Stimulated activated CD4-positive, alpha-beta T cell treated with anti-CD3 and anti-CD28 coated beads, Interleukin-4, amount 100 ng/mL, for 24 hours (primary cell): ENCODE measurements around the gene PDZK1IP1.
"Not testable (repeated sequence)": the region's sequence is repeated elsewhere in the genome, so short reads cannot be mapped to it uniquely, and the experiment has no call there.

Experiments
- DNase-seq: peaks from one replicate; pipeline ENCODE4 v3.0.0-alpha.2; 2020

Gene PDZK1IP1

DNA sequence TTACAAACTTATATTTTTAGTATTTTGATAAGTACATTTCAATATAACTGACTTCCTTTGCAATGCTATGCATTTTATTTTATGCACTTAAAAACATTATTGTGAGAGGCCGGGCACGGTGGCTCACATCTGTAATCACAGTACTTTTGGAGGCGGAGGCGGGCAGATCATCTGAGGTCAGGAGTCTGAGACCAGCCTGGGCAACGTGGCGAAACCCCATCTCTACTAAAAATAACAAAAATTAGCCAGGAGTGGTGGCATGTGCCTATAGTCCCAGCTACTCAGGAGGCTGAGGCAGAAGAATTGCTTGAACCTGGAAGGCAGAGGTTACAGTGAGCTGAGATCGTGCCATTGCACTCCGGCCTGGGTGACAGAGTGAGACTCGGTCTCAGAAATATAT, 6.1 kb upstream of the PDZK1IP1 start:
- not testable (repeated sequence) for DNase-seq

DNA sequence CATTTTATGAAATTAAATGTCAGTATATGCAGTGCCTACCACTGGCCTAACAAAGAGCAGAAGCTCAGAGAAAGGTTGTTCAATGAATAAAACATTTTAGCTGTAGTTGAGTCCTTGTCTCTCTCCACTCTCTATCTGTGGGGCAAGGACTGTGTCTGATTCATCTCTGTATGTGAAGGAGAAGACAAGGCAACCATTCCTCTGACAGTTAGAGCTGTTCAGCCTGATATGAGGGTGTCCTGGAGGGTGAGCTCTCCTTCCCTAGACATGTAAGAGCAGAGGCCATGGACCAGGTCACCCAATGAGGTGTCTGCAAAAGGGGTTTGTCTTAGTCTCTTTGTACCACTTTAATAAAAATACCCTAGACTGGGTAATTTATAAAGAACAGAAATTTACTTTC, 4.5 kb upstream of the PDZK1IP1 start:
- no peak for DNase-seq

DNA sequence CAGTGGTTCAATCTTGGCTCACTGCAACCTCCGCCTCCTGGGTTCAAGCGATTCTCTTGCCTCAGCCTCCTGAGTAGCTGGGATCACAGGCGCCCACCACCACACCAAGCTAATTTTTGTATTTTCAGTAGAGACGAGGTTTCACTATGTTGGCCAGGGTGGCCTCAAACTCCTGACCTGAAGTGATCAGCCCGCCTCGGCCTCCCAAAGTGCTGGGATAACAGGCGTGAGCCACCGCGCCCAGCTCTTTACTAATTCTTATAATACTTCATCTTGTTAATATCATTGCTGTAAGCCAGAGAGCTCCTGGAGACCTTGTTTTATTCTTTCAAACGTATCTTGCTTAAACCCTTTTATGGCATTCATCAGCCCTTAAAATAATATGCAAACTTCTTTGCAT, 3.7 kb upstream of the PDZK1IP1 start:
- DNase-seq, result not testable (repeated sequence)

DNA sequence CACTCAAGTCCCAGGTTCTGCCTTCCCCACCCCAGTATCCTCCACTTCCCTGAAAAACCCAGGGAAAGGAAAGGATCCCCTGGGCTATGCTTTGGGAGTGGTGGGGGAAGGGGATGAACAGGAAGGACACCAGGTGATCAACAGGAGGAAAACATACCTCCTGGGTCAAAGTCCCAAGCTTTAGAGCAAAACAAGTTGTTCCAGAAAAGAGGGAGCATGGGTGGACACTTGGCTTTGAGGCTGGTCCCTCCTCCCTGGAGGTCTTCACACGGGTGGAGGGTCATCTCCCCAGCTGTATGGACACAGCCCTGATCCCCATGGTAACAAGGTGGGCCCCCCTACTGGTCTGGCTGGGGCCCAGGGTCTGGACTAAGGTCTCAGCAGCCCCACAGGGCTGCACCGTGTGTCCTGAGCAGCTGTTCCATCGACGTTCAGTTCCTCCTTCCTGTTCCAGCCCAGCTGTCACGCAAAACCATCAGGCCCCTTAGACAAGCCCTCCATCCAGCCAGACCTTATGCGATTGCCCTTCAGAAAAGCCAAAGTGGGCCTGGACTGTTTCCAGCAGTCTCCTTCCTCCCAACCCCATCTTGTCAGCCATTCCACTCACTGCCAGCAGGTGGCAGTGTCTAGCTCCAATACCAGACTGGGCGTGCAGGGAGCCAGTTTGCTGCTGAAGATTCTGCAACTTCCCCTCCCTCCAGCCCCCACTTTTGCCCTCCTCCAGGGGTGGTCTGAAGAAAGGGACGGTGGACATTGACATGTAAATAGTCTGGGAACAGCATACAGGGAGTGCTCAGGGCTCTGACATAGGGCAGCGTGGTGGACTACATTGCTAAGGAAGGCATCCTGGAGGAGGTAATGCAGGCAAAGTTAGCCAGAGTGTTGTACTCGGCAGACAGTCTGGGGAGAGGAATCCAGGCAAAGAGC, 2.9 kb upstream of the PDZK1IP1 start:
- peak; percentile 73 for DNase-seq

DNA sequence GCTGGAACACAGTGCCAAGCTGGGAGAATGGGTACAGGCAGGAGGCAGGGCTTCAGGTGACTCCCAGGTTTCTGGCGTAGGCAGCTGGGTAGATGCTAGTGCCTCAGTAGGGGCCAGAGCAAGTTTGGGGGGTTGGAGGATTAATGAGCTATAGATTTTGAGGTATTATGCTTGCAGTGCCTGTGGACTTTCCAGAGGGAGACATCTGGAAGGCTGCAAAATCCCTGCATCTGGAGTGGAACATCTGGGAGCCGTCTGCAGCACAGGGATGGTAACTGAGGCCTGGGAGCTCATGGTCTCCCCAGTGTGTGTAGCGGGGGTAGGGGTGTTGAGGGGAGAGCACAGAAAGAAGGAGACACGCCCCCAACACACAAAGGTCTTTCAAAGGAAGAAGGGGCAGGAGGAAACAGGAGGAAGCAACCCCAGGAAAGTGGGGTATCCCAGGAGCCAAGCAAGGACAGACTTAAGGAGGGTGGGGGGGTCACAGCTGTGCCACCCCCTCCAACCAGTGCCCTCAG, 2.2 kb upstream of the PDZK1IP1 start:
- no peak for DNase-seq

DNA sequence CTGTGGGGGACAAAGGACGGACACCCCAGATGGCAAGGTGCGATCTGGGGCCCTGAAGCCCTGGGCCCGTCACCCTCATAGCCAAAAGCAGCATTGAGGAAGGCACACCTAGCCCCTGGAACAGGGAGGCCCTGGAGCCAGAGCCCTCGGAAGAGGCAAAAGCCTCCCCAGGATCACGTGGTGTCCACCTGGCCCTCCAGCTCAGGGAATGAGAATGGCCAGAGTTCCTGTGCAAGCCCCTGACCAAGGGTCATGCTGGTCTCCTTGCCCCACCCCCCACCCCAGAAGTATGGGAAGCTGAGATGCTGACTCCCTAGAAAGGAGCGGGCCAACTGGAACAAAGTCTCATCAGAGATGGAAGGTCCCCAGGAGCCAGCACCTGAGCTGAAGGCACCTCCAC, 1.0 kb upstream of the PDZK1IP1 start:
- no peak for DNase-seq

DNA sequence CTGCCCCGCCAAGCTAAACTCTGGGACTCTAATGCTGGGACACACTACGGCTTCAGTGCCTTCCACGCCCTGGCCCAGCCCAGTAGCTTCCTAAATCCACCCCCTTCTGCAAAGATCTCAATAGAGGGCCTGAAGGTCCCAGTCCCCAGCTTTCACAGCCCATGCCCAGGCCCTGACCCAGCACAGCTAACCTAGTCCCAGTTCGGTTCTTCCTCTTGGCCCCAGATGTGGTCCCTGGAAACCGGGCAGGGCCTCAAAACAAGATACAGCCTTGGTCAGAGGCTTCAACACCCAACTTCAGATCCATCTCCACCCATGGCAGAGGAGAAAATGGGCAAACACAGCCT, 646 bp upstream of the PDZK1IP1 start:
- DNase-seq, result no peak

DNA sequence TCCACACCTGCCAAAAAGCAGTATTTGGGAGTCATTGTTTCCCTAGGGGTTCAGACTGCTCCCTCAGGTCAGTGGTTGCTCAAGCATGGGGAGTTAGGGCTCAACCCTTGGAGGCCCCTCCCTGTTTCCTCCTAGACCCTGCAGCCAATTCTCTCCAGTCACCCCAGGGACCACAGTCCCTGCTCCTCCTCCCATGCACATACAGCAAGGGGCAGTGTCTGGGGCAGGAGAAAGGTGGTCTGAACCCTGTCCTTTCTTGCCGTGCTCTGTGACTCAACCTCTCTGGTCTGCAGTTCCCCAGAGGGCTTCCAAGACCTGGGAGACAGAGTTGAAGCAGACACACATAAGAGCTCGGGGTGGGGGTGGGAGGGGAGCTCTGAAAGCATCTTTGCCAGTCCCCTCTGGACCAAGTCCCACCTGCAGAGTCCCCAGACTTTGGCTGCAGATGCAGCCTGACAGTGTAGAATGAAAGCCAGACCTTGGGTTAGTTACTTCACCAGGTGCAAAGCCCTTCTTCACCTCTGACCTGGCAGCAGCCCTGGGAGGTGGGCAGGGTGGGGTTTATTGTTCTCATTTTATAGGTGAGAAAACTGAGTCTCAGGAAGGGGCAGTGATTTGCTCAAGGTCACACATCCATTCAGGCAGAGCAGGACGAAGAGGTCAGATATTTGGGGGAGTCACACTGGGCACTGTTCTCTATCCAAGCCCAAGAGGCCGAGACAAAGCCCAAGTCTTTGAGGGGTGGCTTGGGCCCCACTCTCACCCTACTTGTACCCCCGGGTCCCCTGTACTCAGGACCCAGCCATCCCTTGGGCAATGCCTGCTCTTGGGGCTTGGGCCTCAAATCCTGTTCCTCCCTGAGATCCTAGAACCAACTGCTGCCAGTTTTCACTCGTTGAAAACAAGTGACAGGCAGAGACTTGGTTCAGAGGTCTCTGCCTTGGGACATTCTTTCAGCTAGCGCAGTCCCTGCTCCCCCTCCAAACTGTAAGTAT, 748 bp downstream of the PDZK1IP1 start:
- DNase-seq, result no peak

DNA sequence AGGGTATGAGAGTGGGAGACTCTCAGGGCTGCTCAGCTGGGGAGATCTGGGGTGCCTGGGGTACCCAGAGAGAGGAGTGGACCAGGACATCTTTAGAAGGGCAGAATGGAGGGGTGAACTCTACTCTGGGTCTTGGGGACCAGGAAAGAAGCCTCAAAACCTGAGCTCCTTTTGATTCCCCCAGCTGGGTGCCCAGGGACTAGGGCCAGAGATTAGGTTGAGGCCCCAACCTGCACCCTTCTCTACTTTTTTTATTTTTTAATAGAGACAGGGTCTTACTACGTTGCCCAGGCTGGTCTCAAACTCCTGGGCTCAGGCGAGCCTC, 1.9 kb downstream of the PDZK1IP1 start:
- no peak for DNase-seq

DNA sequence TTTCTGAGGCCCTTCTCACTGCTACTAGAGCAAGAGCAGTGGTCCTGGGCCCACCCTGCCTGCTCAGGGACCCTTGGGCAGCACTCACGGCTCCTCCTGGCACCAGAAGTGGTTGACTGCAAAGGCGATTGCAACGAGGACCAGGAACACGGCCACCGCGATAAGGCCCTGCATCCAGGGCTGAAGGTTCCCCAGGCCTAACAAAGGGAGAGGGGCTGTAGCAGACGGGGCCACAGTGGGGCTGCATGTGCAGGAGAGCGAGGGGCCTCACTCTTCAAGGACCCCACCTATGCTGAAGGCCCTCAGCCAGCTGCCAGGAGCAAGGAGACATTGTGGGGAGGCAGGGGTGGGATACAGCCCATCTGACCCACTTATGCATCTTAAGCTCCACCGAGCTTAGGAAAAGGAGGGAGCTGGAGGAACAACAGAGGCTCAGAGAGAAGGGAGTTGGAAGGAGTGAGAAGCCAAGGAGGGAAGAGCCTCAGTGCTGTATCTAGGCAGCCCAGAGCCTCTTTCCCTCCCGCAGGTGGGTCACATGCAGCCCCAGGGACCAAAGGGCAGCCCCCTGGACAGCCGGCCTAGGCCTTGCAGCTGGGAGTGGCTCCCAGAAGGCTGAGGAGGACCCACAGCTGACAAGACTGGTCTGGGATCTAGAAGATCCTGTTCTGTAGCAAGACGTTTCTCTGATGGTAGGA, 2.5 kb downstream of the PDZK1IP1 start:
- DNase-seq, result no peak

DNA sequence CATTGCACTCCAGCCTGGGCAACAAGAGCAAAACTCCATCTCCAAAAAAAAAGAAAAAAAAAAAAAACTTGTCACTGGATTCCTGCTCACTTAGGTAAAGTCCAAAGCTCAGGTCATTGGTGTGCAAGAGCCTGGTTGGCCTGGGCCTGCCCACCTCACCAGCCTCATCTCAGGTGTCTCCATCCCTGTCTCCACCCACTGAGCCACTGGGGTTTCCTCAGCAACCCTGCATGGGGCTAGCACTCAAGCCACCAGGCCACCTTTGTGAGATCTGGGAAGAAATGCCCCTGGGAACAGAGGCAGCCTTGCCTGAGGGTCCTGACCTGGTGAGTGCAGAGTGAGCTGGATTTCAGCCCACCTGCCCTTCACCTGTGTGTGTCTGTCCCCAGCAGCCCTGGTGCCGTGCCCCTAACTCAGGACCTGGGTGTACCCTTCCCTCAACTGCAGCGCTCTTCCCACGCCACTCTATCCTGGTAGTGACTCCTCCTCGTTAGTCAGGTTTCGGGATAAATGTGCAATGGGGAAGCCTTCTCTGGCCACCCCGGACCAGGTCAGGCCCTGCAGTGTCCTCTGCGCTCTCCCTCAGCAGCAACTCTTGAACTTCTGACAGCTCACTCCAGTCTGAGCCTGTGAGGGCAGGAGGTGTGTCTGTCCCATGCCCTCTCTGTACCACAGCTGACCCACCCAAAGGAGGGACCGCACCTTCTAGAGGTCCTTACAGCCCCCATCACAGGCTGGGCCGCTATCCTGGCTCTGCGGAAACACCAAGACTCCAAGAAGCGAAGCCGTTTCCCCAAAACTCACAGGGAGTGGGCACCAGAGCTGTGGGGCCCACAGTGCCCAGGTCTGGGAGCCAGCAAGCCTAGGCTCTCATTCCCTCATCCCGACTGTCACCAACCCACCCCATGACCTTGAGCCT, 3.3 kb downstream of the PDZK1IP1 start:
- DNase-seq, result no peak

DNA sequence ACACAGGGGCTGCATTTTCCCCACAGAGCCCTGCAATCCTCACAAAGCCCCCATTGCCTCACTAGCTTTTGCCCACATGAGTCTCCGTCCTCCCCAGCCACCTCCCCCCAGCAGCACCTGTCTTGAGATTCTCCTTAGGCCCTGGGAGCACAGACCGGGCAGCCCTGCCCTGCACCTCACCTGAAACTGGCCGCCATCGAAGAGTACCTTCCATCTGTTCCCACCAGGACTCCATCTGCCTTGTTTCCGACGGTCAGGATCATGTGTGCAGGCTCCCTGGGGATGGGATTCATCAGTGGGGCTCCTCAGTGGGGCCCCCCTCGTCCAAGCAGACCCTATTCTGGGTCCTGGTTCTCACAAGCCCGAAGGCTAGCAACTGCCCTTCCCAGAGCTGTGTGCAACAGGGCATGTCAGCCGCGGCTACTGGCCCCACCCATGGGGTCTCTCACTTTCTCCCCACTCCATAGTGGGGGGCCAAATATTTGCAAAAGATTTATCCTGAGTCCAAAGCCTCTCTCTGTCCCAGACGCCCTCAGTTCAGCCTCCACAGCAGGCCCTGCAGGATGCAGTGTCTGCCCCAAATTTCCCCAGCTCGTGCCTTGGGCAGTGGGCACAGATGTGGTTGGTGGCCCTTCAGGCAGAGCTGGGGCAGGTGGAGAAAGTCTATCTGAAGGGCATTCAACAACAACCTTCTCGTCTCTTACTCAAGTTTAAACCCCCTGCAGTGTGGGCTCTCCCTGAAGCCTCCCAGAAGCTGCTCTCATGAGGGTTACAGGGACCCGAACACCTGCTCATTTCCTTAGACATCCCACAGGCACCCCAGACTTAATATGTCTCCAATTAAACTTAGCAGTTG, 4.8 kb downstream of the PDZK1IP1 start:
- DNase-seq, result no peak

DNA sequence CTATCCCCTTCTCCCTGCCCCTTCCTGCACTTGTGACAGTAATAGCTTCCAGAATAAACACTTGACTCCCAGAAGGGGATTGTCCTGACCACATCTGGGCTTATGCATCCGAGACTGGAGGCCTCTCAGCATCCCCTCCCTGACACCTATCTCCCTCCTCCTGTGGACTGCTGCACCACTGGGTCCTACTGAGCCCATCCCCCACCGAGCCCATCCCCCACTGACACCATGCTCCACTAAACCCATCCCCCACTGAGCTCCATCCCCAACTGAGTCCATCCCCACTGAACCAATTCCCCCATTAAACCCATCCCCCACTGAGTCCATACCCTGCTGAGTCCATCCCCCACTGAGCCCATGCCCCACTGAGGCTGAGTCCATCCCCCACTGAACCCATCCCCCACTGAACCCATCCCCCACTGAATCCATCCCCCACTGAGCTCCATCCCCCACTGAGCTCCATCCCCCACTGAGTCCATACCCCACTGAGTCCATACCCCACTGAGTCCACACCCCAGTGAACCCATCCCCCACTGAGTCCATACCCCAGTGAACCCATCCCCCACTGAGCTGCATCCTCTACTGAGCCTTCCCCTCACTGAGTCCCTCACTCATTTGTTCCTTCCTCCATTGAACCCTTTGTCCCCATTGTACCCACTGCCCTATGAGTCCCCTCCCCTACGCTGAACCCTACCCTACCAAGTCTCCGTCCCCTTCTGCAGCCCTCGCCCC, 5.6 kb downstream of the PDZK1IP1 start:
- DNase-seq, result no peak

DNA sequence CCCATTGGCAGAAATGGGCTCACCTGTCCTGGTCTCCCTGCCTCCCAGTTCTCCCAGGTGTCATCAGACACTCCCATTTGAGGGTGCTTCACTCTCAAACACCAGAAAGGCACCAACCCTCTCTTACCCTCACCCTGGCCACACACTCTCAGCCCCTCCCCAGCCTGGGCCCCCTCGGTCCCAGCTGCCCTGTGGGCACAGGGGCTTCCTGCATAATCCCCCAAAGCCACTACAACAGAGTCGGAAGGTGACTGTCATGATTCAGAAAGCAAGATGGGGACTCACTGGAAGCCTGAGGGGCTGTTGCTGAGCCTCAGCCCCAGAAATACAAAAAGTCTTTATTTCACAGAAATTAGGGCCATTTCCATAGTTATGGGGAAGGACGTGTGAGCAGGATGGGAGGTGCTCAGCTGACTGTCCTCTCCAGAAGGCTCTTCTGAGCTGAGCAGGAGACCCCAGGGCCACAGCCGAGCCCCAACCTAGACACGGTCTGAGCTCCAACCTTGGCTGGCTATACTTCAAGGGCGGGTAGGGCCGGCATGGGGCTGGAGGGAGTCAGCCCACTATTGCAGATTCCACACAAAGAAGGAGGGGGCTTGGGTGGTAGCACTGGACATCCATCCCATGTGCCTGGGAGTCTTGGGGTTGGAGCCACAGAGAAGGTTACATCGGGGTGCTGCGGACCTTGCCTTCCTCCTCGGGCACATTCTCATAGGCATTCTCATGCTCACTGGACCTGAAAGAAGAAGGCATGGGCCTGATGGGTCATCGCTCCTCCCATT, 6.3 kb downstream of the PDZK1IP1 start:
- no peak for DNase-seq

DNA sequence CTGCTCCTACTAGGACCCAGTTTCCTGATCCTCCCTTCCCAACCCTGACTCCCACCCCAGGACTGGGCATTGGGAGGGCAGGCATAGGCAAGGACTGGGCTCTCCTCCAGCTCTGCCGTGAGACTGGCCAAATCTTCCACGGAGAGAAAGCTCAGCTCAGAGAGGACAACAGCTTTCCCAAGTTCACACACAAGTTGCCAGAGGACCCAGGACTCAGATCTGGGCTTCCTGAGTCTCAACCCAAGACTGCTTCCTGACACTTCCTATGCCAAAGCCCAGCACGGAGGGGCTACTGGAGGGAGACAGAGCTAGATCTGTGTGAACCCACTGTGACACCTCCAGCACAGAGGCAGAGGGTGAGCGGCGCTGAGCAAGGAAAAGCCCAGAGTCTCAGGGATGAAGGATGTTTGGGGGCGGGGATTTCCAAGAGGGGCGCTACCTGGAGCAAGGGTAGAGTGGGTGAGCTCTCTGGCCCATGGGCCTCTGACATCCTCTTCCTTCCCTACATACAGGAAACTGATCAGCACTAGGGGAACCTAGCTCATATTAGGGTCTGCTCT, 7.1 kb downstream of the PDZK1IP1 start:
- DNase-seq, result no peak

DNA sequence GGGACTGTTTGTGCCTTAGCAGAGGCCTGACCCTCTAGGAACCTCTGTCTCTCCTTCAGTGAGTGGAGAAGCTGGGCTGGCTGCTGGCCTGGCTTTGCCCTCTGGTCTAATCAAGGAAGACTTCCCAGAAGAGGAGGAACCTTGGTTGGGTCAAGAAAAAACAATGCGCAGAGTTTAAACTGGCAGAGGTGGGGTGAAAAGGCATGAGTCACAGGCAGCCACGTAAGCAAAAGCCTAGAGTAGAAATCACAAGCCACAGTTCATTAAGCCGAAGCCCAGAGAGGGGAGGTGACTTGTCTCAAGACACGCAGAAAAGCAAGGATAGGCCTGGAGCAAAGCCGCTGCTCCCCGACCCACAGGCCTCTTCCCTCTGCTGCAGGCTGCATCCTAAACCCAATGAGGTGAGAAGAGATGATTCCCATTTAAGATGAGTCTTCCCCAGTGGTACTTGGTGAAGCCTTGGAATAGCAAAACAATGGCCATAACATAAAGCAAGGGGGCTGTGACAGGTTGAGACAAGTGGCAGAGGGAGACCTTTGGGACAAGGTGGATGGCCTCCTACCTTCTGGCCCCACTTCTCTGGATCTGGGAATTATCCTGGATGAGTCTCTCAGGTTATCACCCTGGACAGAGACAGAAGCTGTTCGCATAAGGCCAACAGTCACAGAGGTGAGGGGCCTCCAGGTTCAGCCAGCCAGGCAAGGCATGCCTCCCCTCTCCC, 7.7 kb downstream of the PDZK1IP1 start:
- no peak for DNase-seq

DNA sequence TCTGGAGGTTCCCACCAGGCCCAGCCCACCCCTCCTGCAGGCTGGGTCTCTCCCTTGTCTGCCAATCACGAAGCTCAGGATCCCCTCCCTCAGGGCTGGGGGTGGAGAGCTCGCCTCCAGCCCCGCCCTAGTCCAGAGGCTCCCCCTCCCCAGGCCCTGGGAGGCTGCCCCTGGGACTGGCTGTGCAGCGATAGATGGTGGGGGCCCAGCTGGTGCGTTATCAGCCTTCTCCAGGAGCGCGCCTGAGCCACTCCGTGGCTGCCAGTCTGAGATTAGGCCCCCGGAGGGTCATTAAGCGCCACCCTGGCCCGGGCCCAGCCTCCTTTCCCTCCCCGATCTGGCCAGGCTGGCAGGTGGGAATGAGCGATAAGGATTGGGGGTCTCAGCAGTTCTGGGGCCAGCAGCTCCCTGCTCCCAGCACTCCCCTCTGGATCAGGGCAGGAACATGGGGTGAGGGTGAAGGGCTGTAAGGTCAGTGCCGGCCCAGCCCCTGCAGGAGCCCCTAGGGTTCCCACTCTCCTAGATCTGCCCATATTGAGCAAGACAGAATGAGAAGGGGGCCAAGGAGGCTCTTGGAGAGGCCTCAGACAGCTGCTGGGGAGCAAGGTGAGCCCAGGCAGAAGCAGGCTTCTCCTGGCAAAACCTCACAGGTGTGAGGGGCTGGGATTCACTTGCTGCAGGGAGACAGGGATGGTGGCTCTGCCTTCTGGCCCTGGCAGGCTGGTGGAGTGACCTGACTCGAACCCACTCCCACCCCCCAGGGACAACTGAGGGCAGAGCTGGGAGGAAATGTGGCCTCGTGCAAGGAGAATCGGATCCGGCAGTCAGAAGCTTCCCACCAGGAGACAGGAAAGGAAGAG, 8.5 kb downstream of the PDZK1IP1 start:
- DNase-seq, result no peak
